Activated T-helper 9 cell treated with anti-CD3 and anti-CD28 coated beads, Interleukin-2, amount 50 U/mL, for 16 hours (primary cell): Measurements from ENCODE around the gene TNRC6A.
A peak's percentile ranks its signal among the peaks of the same experiment; 100 is the strongest.
"Not testable (repeated sequence)": the region's sequence is repeated elsewhere in the genome, so short reads cannot be mapped to it uniquely, and the experiment has no call there.

Experiments used
- DNase-seq: peaks from one replicate; pipeline ENCODE4 v3.0.0-alpha.2; 2020; ENCODE audit warnings: low read depth

Gene TNRC6A

DNA sequence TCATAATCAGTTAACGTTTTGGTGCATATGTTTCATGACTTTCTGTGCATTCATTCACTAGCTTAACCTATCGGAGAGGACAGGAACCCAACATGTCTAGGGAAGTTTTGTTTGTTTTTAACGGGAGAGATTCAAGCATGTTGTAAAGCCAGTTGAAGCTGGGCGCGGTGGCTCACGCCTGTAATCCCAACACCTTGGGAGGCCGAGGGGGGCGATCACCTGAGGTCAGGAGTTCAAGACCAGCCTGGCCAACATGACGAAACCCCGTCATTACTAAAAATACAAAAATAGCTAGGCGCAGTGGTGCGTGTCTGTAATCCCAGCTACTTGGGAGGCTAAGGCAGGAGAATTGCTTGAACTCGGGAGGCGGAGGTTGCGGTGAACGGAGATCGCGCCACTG lies 1.4 kb upstream of the TNRC6A start:
- no peak for DNase-seq

GRCh38 chr16:24728891-24729242 lies 584 bp upstream of the TNRC6A start:
- DNase-seq, result no peak

DNA sequence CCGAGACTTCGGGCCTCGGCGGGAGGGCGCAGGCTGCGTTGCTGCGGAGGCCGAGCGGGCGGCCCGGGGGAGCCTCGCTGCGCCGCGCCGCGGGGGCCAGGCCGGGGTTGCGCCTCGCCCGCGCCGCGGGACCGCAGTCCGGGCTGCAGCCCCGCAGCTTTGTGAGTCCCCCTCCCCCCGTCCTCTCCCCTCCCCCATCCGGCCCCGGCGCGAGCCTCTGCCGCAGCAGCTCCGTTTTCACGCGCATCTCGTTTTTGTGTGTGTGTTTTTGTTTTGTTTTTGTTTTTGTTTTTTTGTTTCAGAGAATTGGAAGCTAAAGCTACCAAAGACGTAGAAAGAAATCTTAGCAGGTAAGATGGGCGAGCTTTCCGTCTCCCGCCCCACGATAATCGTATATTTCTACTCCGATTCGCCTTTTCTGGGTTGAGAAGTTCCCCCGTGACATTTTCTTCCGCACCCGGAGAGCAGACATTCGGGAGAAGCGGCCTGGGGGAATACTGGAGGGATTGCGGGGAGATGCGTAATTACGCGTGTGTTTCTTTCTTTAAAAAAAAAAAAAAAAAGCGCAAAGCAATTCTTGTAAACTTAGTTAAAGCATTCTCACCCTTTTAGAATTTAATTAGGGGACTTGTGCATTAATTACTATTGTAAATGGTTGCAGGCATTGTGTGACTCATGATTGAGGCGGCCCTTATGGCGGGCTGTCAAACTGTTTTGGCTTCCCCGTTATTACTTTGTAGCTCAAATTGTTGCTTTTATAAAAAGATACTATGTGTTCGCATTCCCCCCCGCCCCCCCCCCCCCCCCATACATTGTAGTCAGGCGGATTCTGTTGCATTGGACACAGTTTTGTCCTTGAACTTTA lies 732 bp downstream of the TNRC6A start:
- peak; percentile 17 for DNase-seq

- no peak for DNase-seq
Observed at GRCh38 chr16:24730914-24731313, 1.5 kb downstream of the TNRC6A start.

DNA sequence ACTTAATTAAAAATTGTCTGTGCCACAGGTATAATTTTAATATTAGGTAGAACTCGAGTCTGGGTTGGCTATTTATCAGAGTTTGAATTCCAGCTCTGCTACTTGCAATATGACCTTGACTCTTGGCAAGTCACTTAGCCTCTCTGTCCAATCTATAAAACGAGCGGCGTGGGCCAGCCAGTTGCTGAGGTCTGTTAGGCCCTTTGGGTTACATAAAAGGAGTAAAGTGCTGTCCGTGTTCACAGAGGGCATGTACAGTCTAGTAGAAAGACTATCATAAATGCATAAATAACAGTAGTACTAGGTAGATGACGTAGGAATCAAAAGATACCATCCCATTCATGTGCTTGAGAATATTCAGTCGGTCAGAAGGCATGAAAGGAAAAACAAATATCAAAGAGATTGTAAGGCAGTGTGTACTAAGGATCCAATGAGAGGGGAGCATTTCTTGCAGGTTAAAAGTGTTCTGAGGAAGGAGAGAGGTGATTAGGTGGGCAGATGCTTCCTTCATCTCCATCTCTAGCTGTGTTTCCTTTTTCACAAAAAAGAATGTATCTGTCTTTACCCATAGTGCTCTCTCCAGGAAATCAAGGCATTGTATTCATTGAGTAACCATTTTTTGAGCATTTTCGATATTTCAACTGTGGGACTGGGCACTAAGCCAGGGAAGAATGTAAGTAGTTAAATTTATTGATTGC lies 2.4 kb downstream of the TNRC6A start:
- DNase-seq, result no peak

DNA sequence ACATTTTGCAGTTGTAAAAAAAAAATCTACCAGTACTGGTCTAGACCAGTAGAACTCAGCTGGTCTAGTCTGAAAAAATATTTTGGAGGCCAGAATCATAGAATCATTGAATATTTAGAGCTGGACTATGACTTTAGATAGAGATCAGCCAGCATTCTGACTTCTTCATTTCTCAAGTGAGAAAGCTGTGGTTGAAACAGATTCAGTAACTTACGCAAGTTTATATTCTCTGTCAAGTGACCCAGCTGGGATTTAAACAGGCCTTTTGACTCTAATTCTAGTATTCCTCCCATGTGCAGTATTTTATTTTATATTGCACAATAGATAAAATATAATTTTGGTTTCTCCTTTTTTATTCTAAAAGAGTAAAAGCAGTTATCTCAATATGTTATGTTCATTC lies 4.9 kb downstream of the TNRC6A start:
- no peak for DNase-seq

- DNase-seq, result no peak
Observed at GRCh38 chr16:24736758-24737157, 7.3 kb downstream of the TNRC6A start.

DNA sequence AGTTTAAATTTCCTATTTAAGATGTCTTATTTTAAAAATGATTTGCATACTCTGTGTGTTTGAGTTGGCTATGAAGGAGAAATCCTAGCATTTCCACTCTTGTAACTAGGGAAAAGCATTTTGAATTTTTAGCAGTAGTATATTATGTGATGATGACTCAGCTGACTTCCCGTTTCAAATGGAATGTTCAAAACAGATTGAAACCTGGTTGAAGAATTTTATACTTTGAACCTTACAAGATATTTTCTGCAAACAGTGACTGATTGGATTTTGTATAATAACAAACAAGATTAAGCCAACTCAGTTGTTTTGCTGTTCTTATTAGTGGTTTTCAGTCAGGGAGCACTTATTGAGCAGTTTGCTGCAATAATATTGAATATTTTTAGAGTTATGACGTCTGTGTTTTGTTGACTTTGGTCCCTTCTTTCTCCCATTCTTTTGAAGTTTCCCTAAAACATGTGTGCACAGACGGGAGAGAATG lies 8.0 kb downstream of the TNRC6A start:
- no peak for DNase-seq

- no peak for DNase-seq
Observed at GRCh38 chr16:24737916-24738594, 8.6 kb downstream of the TNRC6A start.

DNA sequence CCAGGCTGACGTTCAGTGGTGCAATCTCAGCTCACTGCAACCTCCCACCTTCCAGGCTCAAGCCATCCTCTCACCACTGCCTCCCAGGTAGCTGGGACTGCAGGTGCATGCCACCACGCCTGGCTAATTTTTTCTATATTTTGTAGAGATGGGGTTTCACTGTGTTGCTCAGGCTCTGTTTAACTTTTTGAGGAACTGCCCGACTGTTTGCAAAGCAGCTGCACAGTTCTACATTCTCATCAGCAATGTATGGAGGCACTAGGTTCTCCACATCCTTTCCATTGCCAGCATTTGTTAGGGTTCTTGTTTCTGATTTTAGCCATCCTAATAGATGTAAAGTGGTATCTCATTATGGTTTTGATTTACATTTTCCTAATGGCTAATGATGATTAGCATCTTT lies 9.4 kb downstream of the TNRC6A start:
- DNase-seq, result no peak

DNA sequence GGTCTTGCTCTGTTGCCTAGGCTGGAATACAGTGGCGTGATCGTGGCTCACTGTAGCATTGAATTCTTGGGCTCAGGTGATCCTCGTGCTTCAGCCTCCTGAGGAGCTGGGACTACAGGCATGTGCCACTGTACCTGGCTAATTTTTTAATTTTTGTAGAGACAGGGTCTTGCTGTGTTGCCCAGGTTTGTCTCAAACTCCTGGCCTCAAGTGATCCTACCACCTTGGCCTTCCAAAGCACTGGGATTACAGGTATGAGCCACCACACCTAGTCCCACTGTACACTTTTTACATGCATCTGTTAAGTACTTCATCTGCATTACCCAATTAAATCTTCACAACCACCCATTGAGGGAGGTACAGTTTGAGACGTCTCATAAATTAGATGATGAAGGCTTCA lies 12.4 kb downstream of the TNRC6A start:
- DNase-seq, result no peak

- not testable (repeated sequence) for DNase-seq
Observed at GRCh38 chr16:24742610-24743009, 13.2 kb downstream of the TNRC6A start.

DNA sequence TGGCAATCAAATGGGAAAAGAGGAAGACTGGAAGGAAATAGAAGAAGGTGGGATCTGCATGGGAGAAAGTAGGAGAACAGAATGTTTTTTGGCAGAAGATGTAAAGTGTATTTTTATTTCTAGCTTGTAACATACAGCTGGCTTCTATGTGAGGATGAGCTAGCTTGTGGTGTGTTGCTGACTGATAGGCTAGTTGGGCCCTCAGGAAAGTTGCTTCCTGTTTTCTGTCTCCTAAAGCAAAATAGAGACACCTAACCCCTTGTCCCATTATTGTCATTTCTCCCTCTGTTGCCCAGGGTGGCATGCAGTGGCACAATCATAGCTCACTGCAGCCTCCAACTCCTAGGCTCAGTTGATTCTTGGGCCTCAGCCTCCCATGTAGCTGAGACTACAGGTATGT lies 15.9 kb downstream of the TNRC6A start:
- DNase-seq, result no peak

- no peak for DNase-seq
Observed at GRCh38 chr16:24745791-24746190, 16.3 kb downstream of the TNRC6A start.

DNA sequence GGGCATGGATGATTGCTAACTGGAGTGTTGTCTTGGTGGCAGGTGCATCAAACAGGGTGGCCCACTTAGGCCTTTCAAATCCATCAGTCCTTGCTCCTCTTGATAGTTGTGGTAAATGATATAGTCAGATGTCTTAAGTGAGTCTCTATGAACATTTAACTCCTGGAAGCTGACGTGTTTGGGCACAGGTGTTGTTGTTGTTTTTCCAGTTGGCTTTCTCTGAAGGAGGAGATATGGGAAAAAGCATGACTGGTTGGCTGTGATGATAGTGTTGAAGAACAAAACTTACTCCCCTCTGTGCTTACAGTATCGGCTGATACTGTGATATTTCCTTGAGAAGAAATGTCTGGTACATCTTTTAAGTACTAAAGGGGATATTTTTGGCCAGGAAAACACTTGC lies 18.0 kb downstream of the TNRC6A start:
- DNase-seq, result no peak

DNA sequence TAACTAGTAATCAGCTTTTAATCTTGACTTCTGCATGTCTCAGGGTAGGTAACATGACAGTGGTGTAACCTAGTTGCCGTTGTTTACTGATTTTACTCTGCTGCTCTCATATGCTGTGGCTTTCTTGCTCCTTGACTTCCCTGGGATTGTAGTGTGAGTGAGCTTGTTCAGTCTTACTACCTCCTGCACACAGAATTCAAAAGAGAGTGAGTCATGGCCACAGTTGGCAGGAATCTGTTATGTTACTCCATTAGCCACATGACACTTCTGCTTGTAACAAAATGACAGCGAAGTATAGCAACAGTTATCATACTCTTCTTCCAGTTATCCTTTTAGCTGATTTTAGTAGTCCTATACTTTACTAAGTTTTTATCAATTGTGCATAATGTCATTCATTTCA lies 18.8 kb downstream of the TNRC6A start:
- DNase-seq, result no peak

DNA sequence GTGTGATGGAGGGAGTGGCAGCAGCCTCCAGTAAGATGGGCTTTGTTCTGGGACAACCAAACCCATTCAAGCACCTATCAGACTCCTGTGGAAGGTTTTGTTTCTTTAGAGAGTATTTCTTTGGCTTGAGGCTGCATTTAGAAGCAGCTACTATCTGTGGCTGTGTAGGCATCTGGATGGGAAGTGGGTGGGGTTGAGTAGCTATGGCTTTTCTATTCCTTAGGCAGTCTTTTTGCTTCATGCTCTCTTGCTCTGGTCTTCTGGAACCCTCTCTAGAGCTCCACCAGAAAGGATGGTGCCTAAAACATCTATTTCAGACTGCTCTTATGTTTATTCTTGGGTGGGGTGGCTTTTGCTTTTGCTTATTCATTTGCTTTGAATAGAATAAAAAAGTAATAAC lies 19.9 kb downstream of the TNRC6A start:
- no peak for DNase-seq

DNA sequence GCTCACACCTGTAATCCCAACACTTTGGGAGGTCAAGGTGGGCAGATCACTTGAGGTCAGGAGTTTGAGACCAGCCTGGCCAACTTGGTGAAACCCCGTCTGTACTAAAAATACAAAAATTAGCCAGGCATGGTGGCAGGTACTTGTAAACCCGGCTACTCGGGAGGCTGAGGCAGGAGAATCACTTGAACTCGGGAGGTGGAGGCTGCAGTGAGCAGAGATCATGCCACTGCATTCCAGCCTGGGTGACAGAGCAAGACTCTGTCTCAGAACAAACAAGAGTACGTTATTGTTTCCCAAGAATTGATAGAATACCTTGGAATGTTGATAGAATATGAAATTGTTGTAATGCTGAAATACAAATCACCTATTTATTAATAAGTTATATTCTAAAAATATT lies 20.4 kb downstream of the TNRC6A start:
- not testable (repeated sequence) for DNase-seq

GRCh38 chr16:24753000-24753399 lies 23.5 kb downstream of the TNRC6A start:
- no peak for DNase-seq

GRCh38 chr16:24753437-24753836 lies 24.0 kb downstream of the TNRC6A start:
- DNase-seq, result no peak

DNA sequence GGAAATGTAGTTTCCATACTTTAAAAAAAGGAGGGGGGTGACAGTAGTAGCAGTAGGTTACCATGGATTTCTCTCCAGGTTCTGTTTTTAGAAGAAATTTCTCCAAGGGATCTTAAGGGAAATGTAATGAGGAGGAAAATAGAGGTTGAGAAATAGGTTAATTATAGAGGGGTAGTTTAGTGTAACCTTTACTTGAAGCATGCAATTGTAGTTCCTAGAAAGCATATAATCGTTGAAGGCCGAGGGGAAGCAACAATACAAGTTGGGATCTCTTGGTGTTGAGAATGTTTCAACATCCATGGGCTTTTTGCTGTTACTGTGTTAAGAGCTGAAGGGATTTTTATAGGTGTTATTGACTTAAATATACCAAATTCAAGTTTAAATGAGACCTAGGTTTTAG lies 25.1 kb downstream of the TNRC6A start:
- no peak for DNase-seq

DNA sequence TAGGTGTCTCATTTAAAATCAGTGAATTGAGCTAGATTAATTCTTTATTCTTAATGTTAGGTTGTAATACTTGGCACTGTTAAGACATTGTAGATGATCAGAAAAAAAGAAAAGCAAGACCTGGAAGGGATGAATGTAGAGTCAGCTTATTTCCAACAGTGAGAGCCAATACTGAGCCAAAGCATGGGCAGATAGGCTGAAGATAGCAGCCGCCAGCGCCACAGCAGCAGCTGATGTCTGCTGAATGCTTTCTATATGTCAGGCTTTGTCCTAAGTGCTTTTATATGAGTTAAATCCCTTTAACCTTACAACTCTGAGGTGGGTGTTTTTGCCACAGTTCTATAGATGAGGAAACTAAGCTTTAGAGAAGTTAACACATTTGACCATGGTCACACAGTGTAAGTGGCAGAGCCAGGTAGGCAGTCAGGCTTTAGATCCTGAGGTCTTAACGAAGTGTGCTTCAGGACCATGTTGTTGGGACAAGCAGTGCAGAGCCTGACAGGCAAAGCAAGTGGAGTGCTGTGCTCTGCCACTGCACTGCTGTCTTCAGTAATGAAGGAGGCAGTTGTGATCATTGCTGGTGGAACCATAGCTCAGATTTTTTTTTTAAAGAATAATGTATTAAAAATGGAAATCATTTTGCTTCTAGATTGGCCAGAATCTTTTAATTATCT lies 25.9 kb downstream of the TNRC6A start:
- DNase-seq, result no peak
